HEK293 (cell line): ENCODE measurements around the gene BEND7.

Experiments
- CTCF ChIP-seq: fragments of 450-650 bp; formaldehyde crosslinking; IDR thresholded peaks from 2 replicates; pipeline ENCODE4 v1.5.1; 2016; ENCODE audit warnings: missing biosample characterization, missing genetic modification characterization
- GLI2 ChIP-seq: fragments of 450-650 bp; formaldehyde crosslinking; IDR thresholded peaks from 2 replicates; pipeline ENCODE4; 2017; ENCODE audit warnings: missing biosample characterization, missing genetic modification characterization, low read depth, borderline replicate concordance
- HOXA7 ChIP-seq: sonication (generic); formaldehyde crosslinking; IDR thresholded peaks from 2 replicates; pipeline ENCODE4 v1.8.1; 2022; ENCODE audit warnings: missing genetic modification reagents, borderline replicate concordance
- KLF1 ChIP-seq: fragments of 450-650 bp; formaldehyde crosslinking; IDR thresholded peaks from 2 replicates; pipeline ENCODE4 v1.5.1; 2016; ENCODE audit warnings: missing biosample characterization, missing genetic modification characterization
- OSR2 ChIP-seq: fragments of 450-650 bp; formaldehyde crosslinking; IDR thresholded peaks from 2 replicates; pipeline ENCODE4 v1.5.1; 2016; ENCODE audit warnings: missing biosample characterization, missing genetic modification characterization
- SETDB1 ChIP-seq: IDR thresholded peaks from one replicate; pipeline ENCODE4 v1.6.1; 2017; ENCODE audit warnings: mild to moderate bottlenecking, low read length, moderate library complexity, mixed read lengths; ENCODE audit not compliant: insufficient read length
- ZBTB44 ChIP-seq: fragments of 450-650 bp; IDR thresholded peaks from 2 replicates; pipeline ENCODE4 v1.5.1; 2018; ENCODE audit warnings: missing biosample characterization, mild to moderate bottlenecking, missing genetic modification characterization
- ZNF274 ChIP-seq, 2 experiments: fragments of 200-500 bp in 1 of 2; fragments of 450-650 bp in 1 of 2; sonication (Bioruptor generic) in 1 of 2; formaldehyde crosslinking in 1 of 2; IDR thresholded peaks; 2 replicates each; pipeline versions ENCODE4 v1.5.1 to v1.6.1; 2014 to 2016; ENCODE audit warnings: borderline replicate concordance in 1 of 2, inconsistent platforms in 1 of 2, low read length in 1 of 2, missing biosample characterization in 1 of 2, missing genetic modification characterization in 1 of 2
- ZNF416 ChIP-seq: fragments of 450-650 bp; formaldehyde crosslinking; IDR thresholded peaks from 2 replicates; pipeline ENCODE4 v1.5.1; 2016; ENCODE audit warnings: missing biosample characterization, missing genetic modification characterization
- ZNF561 ChIP-seq: fragments of 450-650 bp; IDR thresholded peaks from 2 replicates; pipeline ENCODE4 v1.5.1; 2018; ENCODE audit warnings: missing biosample characterization, missing genetic modification characterization, borderline replicate concordance
- ZNF624 ChIP-seq: fragments of 450-650 bp; formaldehyde crosslinking; IDR thresholded peaks from 2 replicates; pipeline ENCODE4 v1.5.1; 2017; ENCODE audit warnings: missing biosample characterization, missing genetic modification characterization
- TF ChIP-seq, protein P1 (sequence below): fragments of 450-650 bp; formaldehyde crosslinking; IDR thresholded peaks from 2 replicates; pipeline ENCODE4 v1.5.0; 2017; ENCODE audit warnings: missing biosample characterization, missing genetic modification characterization, borderline replicate concordance
- TF ChIP-seq, protein P2 (sequence below): fragments of 450-650 bp; formaldehyde crosslinking; optimal IDR thresholded peaks from 2 replicates; pipeline ENCODE3; 2016; ENCODE audit warnings: missing biosample characterization, mild to moderate bottlenecking, missing genetic modification characterization

DNA sequence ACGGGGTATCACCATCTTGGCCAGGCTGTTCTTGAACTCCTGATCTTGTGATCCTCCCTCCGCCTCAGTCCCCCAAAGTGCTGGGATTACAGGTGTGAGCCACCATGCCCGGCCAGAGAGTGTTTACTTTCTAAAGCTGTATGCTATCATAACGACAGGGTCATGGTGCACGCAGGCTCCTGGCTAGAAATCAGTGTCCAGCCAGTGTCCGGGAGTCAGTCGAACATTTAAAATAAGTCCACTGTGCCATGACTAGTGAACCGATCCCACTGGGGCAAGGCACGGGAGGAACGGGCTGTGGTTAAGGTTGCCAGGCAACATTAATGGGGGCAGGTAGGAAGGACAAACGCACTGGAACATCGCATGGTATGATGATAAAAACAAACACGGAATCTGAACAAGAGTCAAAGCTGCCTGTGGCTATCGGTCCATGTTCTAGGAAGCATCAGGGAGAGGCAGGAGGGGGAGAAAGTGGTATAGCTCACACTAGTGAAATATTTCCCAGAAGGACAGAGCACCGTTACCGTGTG, 91.7 kb downstream of the BEND7 start:
- no peak for TF ChIP-seq ZBTB44 (tag by site-specific recombination)
- TF ChIP-seq CTCF, result no peak
- TF ChIP-seq HOXA7 (CRISPR knock-in tag), result no peak
- TF ChIP-seq ZNF561 (tag by site-specific recombination), result no peak
- TF ChIP-seq OSR2, result no peak
- TF ChIP-seq ZNF274 (IDR thresholded peaks at IDR 0.05; ENCODE audit: low read length), result no peak
- no peak for TF ChIP-seq ZNF274 (tag by site-specific recombination; IDR thresholded peaks at IDR 0.05; ENCODE audit: borderline replicate concordance)
- TF ChIP-seq SETDB1, result no peak
- TF ChIP-seq, protein P1, sequence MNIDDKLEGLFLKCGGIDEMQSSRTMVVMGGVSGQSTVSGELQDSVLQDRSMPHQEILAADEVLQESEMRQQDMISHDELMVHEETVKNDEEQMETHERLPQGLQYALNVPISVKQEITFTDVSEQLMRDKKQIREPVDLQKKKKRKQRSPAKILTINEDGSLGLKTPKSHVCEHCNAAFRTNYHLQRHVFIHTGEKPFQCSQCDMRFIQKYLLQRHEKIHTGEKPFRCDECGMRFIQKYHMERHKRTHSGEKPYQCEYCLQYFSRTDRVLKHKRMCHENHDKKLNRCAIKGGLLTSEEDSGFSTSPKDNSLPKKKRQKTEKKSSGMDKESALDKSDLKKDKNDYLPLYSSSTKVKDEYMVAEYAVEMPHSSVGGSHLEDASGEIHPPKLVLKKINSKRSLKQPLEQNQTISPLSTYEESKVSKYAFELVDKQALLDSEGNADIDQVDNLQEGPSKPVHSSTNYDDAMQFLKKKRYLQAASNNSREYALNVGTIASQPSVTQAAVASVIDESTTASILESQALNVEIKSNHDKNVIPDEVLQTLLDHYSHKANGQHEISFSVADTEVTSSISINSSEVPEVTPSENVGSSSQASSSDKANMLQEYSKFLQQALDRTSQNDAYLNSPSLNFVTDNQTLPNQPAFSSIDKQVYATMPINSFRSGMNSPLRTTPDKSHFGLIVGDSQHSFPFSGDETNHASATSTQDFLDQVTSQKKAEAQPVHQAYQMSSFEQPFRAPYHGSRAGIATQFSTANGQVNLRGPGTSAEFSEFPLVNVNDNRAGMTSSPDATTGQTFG, result no peak
- TF ChIP-seq, protein P2, sequence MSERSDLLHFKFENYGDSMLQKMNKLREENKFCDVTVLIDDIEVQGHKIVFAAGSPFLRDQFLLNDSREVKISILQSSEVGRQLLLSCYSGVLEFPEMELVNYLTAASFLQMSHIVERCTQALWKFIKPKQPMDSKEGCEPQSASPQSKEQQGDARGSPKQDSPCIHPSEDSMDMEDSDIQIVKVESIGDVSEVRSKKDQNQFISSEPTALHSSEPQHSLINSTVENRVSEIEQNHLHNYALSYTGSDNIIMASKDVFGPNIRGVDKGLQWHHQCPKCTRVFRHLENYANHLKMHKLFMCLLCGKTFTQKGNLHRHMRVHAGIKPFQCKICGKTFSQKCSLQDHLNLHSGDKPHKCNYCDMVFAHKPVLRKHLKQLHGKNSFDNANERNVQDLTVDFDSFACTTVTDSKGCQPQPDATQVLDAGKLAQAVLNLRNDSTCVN, result no peak
- no peak for TF ChIP-seq GLI2
- TF ChIP-seq ZNF416, result no peak
- no peak for TF ChIP-seq ZNF624
- no peak for TF ChIP-seq KLF1 (tag by site-specific recombination)
